ENCODE results near the gene UHRF2. TPM values are rescaled to one million over a fixed set of nuclear protein-coding genes. Genes with fewer than 3 reads are reported as not detected.

The UHRF2 gene
- total RNA-seq, 2 donors from 2014 or later: 73.1 to 97.4 TPM

DNA sequence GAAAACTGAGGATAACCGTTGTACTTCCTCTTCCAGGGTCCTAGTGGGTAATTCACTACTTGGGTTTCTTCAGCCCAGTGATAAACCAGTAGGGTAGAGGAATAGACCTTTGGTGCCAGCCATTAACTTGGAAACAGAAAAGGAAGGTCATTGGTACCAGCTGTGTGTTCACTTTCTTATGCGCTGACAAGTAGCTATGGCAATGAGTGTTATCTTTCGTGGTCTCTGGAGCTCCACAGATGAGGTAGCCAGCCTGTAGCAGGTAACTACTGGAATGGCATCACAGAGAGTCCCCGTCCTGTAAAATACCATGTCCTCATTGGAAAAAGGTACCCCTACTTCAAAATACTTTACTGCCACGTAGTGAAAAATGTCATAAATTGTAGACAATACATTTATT, 2.3 kb downstream of the UHRF2 start:
- peaks cover 18 to 50% of the 10 kb centered on the region in 2 donors for H3K36me3 Mint-ChIP-seq

DNA sequence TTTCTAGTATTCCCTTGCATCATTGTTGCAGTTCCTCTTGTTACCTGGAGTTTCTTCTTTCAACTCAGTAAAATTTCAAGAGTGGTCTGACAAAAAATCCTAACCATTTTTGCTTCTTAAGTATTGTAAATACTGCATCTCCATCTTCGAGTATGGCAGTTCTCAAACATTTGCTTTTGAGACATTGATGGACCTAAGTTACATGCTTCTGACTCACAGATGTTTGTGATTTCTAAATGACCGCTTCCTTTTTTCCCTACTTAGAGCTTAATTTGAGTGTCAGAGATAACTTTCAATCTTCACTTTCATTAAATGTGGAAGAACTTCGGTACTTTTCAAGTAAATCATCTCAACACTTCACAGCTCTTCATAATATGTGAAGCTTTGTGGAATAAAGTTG, 4.2 kb downstream of the UHRF2 start:
- Mint-ChIP-seq H3K27ac (peak overlapping the region; percentile 32 to 41), H3K9me3 (peaks cover 0 to 4% of the 10 kb centered on the region in 2 donors), H3K36me3 (peaks cover 18 to 59% of the 10 kb centered on the region in 2 donors)
- ATAC-seq (no peak), DNase-seq (ENCODE audit: low spot score in 2 of 2) (no peak)

More for the DNA sequence above, 2.3 kb downstream of the UHRF2 start:
- peak; percentile 4 to 9 for ATAC-seq
- Mint-ChIP-seq H3K9me3 (peaks cover 0 to 4% of the 10 kb centered on the region in 2 donors), H3K27ac (peak overlapping the region; percentile 79 to 91)
- peak in 1 of 2 donors; percentile 15 for DNase-seq (ENCODE audit: low spot score in 2 of 2)

DNA sequence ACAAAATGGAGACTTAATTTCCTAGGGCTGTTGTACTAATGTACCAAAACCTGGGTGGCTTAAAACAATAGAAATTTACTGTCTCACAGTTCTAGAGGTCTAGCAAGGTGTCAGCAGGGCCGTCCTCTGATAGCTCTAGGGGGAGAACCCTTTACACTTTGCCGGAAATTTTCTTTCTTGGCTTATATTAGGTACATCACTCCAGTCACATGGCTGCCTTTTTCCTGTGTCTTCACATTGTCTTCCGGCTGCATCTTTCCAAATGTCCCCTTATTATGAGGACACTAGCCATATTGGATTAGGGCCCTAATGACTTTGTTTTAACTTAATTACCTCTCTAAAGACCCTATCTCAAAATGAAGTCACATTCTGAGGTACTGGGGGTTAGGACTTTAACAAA, 5.8 kb downstream of the UHRF2 start:
- Mint-ChIP-seq H3K36me3 (peaks cover 18 to 69% of the 10 kb centered on the region in 2 donors), H3K27ac (peak overlapping the region; percentile 41 to 96), H3K9me3 (peaks cover 0 to 4% of the 10 kb centered on the region in 2 donors)
- DNase-seq (ENCODE audit: low spot score in 2 of 2) (no peak), ATAC-seq (no peak)

DNA sequence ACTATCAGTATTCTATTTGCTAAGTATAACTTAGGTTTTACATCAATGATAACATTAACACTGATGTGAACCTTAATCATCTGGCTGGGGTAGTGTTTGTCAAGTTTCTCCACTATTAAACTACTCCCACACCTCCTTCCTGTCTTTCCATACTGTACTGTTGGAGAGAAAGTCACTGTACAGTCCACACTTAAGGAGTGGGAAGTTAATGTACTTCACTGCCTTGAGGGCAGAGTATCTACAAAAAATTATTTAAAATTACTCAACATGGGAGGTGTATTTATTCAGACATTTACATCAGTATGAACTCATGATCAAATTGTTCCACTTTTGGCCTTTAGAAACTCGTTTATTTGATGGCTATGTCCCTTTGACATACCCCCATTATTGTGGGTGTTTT, 11.9 kb downstream of the UHRF2 start:
- H3K9me3 Mint-ChIP-seq: no peaks in the 10 kb centered on the region
- H3K27ac Mint-ChIP-seq: peak overlapping the region in 1 of 2 donors; percentile 24
- peaks cover 0 to 42% of the 10 kb centered on the region in 2 donors for H3K36me3 Mint-ChIP-seq

DNA sequence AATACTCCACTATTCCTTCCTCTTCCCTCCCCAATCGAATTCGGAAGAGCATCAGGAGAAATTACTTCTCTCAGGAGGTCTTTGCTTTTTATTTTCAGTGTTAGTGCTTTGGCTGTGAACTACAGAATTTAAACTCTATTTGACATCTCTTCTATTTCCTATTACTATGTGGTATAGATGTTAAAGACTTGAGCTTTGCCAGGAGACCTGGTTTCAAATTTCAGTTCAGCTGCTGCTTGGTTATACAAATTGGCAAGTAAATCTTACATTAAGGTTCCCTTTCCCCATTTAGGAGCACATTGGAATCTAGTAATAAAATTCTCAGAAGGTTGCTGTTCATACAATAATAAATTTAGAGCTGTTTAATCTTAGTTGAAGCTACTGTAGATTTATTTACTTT, 13.1 kb downstream of the UHRF2 start:
- no peak overlapping the region for H3K27ac Mint-ChIP-seq
- DNase-seq (ENCODE audit: low spot score in 2 of 2) (no peak), ATAC-seq (no peak)
- no peaks in the 10 kb centered on the region for H3K9me3 Mint-ChIP-seq
- peaks cover 0 to 50% of the 10 kb centered on the region in 2 donors for H3K36me3 Mint-ChIP-seq

More for the DNA sequence above, 11.9 kb downstream of the UHRF2 start:
- ATAC-seq (no peak), DNase-seq (ENCODE audit: low spot score in 2 of 2) (no peak)

DNA sequence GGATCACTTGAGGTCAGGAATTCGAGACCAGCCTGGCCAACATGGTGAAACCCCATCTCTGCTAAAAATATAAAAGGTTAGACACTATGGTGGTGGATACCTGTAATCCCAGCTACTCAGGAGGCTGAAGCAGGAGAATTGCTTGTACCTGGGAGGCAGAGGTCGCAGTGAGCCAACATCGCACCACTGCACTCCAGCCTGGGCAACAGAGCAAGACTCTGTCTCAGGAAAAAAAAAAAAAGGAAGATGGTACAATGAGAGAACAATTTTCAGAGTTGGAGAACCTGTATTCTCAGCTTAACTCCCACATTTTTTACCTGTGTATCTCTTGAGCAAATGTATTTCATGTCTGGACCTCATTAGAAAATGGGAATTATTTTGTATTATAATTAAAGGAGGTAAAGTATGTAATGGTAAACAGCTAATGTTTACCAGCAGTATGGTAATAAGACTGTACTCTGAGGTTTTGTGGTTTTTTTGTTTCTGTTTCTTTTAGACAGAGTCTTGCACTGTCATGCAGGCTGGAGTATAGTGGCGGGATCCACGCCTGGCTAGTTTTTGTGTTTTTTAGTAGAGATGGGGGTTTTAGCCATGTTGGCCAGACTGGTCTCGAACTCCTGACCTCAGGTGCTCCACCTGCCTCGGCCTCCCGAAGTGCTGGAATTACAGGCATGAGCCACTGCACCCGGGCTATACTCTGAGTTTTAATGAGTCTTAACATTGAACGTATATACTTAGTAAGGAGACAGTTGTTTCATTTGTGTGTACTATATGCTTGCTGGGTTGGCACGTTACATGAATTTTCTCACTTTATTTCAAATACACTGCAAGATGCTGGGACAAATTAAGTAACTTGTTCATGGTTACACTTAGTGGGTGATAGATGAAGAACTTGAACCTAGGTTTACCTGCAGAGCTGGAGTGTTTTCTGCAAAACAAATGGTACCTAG, 16.2 kb downstream of the UHRF2 start:
- no peak for DNase-seq (ENCODE audit: low spot score in 2 of 2)

DNA sequence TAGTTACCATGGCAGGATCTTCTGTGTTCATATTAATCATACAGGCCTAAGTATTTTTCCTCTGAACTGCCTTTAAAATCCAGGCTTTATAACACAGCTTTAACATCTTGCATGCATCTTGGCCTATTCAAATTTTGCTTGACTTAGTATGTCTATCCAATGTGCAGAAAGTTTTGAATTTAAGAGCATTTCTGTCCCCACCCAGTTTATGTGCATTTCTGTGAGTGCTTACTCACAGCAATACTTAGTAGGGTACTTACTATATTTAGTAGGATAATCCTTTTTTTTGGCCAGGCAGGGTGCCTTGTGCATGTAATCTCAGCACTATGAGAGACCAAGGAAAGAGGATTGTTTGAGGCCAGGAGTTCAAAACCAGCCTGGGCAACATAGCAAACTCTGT, 18.0 kb downstream of the UHRF2 start:
- ATAC-seq (peak in 1 of 2 donors; percentile 8), DNase-seq (ENCODE audit: low spot score in 2 of 2) (no peak)
- Mint-ChIP-seq H3K27ac (peak overlapping the region in 1 of 2 donors; percentile 41), H3K36me3 (peaks cover 0 to 46% of the 10 kb centered on the region in 2 donors), H3K9me3 (no peaks in the 10 kb centered on the region)

More for the DNA sequence above, 16.2 kb downstream of the UHRF2 start:
- Mint-ChIP-seq H3K27ac (no peak overlapping the region), H3K36me3 (peaks cover 0 to 47% of the 10 kb centered on the region in 2 donors), H3K9me3 (no peaks in the 10 kb centered on the region)
- ATAC-seq: peak; percentile 46 to 64

DNA sequence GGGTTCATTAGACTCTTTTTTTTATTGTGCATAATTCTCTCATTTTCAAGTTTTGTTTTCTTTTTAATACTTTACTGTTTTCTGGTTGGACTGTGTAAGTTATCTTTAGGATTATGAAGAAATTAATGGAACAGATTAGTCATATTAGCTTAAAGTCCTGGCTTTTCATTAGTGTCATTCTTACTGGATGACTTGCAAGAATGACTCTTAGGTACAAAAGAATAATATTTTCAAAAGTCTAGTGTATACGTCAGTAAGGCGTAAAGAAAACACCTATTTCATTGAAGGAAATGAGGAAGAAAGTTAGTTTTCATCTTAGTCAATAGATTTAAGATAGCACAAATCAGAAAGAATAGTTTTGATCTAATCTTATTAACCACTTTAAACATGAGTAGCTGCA, 20.4 kb downstream of the UHRF2 start:
- Mint-ChIP-seq H3K9me3 (no peaks in the 10 kb centered on the region), H3K36me3 (peaks cover 7 to 47% of the 10 kb centered on the region in 2 donors), H3K27ac (peak overlapping the region in 1 of 2 donors; percentile 83)
- ATAC-seq: peak in 1 of 2 donors; percentile 51
- no peak for DNase-seq (ENCODE audit: low spot score in 2 of 2)

DNA sequence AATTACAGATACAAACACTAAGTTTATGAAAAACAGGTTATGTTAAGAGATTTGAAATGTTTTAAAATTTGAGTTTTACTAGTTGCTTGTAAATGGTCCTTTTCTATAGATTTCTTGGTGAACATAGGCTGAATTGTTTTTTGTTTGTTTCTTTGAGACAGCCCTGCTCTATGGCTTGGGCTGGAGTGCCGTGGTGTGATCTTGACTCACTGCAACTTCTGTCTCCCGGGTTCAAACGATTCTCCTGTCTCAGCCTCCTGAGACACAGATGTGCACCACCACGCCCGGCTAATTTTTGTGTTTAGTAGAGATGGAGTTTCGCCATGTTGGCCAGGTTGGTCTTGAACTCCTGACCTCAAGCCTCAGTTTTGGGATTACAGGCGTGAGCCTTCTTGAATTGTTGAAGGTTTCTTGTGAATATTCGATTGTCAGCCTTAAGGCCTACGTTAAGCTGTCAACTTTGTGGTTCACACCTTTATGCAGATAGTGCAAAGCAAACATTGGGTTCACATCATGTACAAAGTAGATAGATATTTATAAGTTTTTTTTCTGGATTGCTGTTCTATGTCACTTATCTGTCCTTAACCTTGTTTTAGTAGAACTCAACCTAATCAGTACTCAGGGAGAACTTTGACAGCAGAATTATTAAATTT, 26.2 kb downstream of the UHRF2 start:
- Mint-ChIP-seq H3K9me3 (no peaks in the 10 kb centered on the region), H3K27ac (no peak overlapping the region), H3K36me3 (peaks cover 11 to 31% of the 10 kb centered on the region in 2 donors)
- DNase-seq (ENCODE audit: low spot score in 2 of 2) (no peak), ATAC-seq (no peak)

DNA sequence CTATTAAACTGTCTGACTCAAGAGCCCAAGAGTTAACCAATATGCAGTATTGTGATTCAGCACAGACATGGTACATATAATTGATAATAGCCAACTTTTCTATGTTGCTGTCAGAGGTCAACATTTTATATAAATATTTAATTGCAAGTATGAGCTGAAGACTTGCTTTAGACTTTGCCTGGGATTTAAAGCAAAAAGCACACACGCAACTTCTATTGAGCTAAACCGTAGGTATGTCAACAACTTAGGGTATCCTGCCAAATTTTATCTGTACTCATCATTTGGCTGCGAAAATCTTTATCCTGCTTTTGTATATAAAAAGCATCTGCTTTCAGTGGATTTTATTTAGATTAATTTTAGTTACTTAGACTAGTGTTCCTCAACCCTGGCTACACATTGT, 27.4 kb downstream of the UHRF2 start:
- no peak overlapping the region for H3K27ac Mint-ChIP-seq
- ATAC-seq (no peak), DNase-seq (ENCODE audit: low spot score in 2 of 2) (no peak)
- no peaks in the 10 kb centered on the region for H3K9me3 Mint-ChIP-seq
- peaks cover 11 to 22% of the 10 kb centered on the region in 2 donors for H3K36me3 Mint-ChIP-seq

DNA sequence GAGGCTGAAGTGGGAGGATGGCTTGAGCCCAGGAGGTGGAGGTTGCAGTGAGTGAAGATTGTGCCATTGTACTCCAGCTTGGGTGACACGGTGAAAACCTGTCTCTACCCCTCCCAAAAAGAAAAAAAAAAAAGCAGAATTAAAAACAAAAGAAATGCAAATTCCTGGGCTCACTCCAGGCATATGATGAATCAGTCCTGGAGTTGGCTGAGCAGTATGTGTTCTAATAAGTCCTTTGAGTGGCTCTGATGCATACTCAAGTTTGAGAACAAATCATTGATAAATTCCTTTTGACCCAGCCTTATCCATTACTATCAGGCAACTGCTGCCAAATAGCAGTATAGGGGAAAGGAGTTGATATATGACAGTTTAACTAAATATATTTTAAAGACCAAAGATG, 28.3 kb downstream of the UHRF2 start:
- Mint-ChIP-seq H3K36me3 (peaks cover 11 to 18% of the 10 kb centered on the region in 2 donors), H3K9me3 (no peaks in the 10 kb centered on the region), H3K27ac (no peak overlapping the region)
- ATAC-seq: no peak
- no peak for DNase-seq (ENCODE audit: low spot score in 2 of 2)

DNA sequence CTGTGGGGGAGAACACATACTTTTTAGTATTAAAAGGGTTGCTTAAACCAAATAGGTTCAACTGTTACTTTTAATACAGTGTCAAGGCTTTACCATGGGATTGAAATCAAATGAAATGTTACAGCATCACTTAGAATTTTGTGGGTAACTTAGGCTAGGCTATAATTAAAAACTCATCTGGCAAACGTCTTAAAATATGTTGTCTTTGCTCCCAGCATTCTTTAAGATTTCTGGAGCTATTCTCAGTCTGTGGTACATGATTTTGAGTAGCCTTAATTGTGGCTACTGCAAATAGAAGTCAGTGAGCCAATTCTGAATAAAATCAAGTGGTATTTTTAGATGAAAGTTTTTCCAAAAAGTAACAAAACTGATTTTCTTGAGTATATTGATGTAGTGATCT, 30.7 kb downstream of the UHRF2 start:
- ATAC-seq (no peak), DNase-seq (ENCODE audit: low spot score in 2 of 2) (no peak)
- peak overlapping the region in 1 of 2 donors; percentile 0 for H3K27ac Mint-ChIP-seq
- H3K9me3 Mint-ChIP-seq: no peaks in the 10 kb centered on the region
- H3K36me3 Mint-ChIP-seq: peaks cover 4 to 7% of the 10 kb centered on the region in 2 donors

DNA sequence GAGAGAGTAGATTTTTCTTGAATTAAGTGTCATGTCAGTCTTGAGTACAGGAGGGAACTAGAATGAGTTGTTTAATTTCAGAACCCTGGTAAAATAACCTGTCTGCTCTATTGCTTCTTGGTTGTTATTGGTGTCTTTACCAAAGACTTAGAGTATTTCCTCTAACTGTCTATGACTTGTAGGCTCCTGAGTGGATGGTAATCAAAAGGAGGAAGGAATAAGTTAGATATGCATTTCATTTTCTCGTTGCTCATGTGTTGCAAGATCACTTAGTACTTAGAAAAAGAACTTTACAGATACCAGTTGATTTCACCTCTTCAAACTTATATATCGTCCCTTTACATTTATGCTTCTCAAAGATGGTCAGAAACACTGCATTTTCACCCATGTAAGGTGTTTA, 31.1 kb downstream of the UHRF2 start:
- no peak for ATAC-seq
- H3K36me3 Mint-ChIP-seq: peaks cover 4 to 7% of the 10 kb centered on the region in 2 donors
- no peak for DNase-seq (ENCODE audit: low spot score in 2 of 2)
- H3K9me3 Mint-ChIP-seq: no peaks in the 10 kb centered on the region
- H3K27ac Mint-ChIP-seq: peak overlapping the region in 1 of 2 donors; percentile 0

DNA sequence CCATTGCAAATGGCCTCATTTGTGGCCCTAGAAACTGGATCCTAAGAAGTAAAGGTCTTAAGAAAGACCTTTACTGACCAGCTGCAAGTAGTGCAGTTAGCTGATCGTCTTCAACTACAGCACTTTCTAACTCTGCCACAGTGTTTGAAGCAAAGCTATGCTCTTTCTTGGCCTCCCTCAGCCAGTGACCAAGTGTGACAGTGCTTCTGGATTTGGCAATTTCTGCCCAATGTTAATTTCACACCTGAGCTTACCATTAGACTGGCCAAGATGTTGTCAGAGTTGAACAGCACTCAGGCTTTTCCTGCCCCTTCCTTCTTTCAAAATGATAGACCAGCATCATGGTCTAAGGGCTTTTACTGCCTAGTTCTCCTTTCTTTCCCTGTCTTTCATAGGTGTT, 36.1 kb downstream of the UHRF2 start:
- H3K27ac Mint-ChIP-seq: no peak overlapping the region
- DNase-seq (ENCODE audit: low spot score in 2 of 2) (no peak), ATAC-seq (no peak)

DNA sequence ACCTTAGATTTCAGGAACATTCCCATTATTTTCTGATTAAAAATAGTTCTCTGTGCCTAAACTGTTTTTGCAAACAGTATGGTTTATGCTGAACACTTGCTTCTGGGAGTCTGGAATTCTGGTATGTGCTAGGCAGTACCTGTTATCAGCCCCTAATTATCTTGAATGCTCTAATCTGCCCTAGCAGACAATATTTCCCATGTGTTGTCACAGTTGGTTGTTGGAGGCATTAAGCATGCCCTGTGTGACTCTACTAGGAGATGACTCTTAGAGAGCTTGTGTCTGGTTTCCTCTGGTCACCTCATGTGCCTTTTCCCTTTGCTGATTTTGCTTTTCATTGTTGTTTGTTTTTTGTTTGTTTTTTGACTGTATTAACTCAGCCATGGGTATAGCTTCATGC, 36.6 kb downstream of the UHRF2 start:
- no peak overlapping the region for H3K27ac Mint-ChIP-seq
- ATAC-seq: no peak
- DNase-seq (ENCODE audit: low spot score in 2 of 2): no peak
- H3K9me3 Mint-ChIP-seq: peaks cover 0 to 10% of the 10 kb centered on the region in 2 donors
- peaks cover 0 to 20% of the 10 kb centered on the region in 2 donors for H3K36me3 Mint-ChIP-seq

More for the DNA sequence above, 36.1 kb downstream of the UHRF2 start:
- H3K9me3 Mint-ChIP-seq: peaks cover 0 to 10% of the 10 kb centered on the region in 2 donors
- peaks cover 0 to 17% of the 10 kb centered on the region in 2 donors for H3K36me3 Mint-ChIP-seq

DNA sequence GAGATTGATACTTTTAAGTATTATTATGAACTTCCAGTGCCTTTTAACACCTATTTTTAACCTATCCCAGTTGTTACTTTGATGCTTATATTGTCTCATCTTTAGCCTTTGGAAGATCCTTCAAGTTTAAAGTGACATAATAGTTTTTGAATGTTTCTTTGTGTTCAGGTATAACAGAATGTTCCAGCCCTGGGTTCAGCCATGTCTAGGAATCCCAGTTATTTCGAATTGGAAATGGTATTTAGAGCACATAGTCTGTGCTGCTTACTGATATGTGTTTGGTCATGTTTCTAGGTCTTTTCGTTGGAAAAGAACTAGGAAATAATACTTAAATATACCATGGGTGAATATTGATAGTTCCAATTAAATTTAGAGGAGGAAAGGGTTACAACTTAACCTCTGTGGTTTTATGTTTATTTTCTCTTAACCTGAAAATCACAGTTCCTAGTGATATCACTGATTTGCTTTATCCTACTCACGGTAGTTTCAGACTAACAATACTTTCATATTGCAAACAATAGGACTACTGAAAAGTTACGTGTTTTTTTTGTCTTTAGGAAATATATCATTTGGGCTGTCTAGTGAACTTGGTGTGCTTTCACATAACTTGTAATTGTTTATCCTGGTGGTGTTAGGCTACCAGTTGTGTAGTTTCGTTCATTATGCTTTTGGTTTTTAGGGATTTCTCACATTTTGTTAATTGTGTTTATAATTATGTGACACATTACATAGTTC, 37.8 kb downstream of the UHRF2 start:
- no peak overlapping the region for H3K27ac Mint-ChIP-seq

More for the DNA sequence above, 37.8 kb downstream of the UHRF2 start:
- Mint-ChIP-seq H3K9me3 (peaks cover 0 to 10% of the 10 kb centered on the region in 2 donors), H3K36me3 (peaks cover 0 to 29% of the 10 kb centered on the region in 2 donors)
- ATAC-seq (no peak), DNase-seq (ENCODE audit: low spot score in 2 of 2) (no peak)
